ENCODE measurements around the gene CCL4L2. TPM values are rescaled to one million over a fixed set of nuclear protein-coding genes. Genes with fewer than 3 reads are reported as not detected.
"Not testable (repeated sequence)": the region's sequence is repeated elsewhere in the genome, so short reads cannot be mapped to it uniquely, and the experiment has no call there.

Gene CCL4L2
- total and polyA plus RNA-seq, 4 donors = 2.1 to 10.4 (median 4.9) TPM

GRCh38 chr17:36206486-36206821 lies 4.4 kb upstream of the CCL4L2 start:
- not testable (repeated sequence) for H3K4me1 ChIP-seq (ENCODE audit: control insufficient read depth, insufficient read depth, low read length); H3K9me3 ChIP-seq (ENCODE audit: control insufficient read depth, insufficient read depth, low read length); H3K27ac ChIP-seq (ENCODE audit: low read depth, low read length); H3K36me3 ChIP-seq (ENCODE audit: control insufficient read depth, insufficient read depth, low read length); H3K27me3 ChIP-seq (ENCODE audit: control insufficient read depth, insufficient read depth, low read length); H3K4me3 ChIP-seq (ENCODE audit: low read depth, low read length); DNase-seq (ENCODE audit: low read depth in 4 of 6, low spot score in 6 of 6)
- 67% methylated on average over 1 of the region's 1 CpG for WGBS (ENCODE audit: insufficient coverage)

DNA sequence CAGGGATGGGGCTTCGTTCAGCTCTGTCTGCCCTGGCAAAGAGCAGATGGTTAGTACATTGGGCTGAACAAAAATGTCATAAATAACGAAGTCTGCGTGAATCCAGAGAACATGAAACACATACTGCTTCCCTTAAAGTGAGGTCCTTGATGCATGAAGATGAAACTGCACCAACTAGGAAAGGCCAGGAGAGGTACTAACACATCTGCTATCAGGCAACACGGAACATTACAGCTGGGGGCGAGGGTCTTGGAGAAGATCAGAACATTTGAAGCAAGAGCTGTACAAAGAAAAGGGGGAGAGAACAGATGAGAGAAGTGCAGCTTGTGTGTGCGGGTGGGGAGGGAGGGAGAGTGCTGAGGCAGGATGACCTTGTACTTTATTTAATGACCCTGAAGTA lies 3.5 kb upstream of the CCL4L2 start:
- not testable (repeated sequence) for H3K9me3 ChIP-seq (ENCODE audit: control insufficient read depth, insufficient read depth, low read length); H3K27me3 ChIP-seq (ENCODE audit: control insufficient read depth, insufficient read depth, low read length); H3K36me3 ChIP-seq (ENCODE audit: control insufficient read depth, insufficient read depth, low read length); H3K27ac ChIP-seq (ENCODE audit: low read depth, low read length); H3K4me1 ChIP-seq (ENCODE audit: control insufficient read depth, insufficient read depth, low read length); DNase-seq (ENCODE audit: low read depth in 4 of 6, low spot score in 6 of 6); H3K4me3 ChIP-seq (ENCODE audit: low read depth, low read length)
- 85% methylated on average over 6 of the region's 6 CpGs for WGBS (ENCODE audit: insufficient coverage)

DNA sequence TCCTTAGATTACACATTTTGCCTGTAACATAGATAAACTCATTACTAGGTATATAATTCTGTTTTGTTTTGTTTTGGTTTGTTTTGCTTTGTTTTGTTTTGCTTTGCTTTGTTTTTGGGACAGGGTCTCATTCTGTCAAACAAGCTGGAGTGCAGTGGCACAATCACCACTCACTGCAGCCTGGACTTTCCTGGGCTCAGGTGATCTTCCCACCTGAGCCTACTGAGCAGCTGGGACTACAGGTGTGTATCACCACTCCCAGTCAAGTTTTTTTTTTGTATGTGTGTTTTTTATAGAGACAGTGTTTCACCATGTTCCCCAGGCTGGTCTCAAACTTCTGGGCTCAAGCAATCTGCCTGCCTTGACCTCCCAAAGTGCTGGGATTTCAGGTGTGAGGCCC lies 1.3 kb upstream of the CCL4L2 start:
- Histone ChIP-seq H3K4me3 (ENCODE audit: low read depth, low read length) (no peak overlapping the region), H3K27ac (ENCODE audit: low read depth, low read length) (no peak overlapping the region), H3K36me3 (ENCODE audit: control insufficient read depth, insufficient read depth, low read length) (no peaks in the 10 kb centered on the region), H3K4me1 (ENCODE audit: control insufficient read depth, insufficient read depth, low read length) (no peaks in the 10 kb centered on the region), H3K9me3 (ENCODE audit: control insufficient read depth, insufficient read depth, low read length) (no peaks in the 10 kb centered on the region), H3K27me3 (ENCODE audit: control insufficient read depth, insufficient read depth, low read length) (no peaks in the 10 kb centered on the region)
- DNase-seq (ENCODE audit: low read depth in 4 of 6, low spot score in 6 of 6) = no peak

DNA sequence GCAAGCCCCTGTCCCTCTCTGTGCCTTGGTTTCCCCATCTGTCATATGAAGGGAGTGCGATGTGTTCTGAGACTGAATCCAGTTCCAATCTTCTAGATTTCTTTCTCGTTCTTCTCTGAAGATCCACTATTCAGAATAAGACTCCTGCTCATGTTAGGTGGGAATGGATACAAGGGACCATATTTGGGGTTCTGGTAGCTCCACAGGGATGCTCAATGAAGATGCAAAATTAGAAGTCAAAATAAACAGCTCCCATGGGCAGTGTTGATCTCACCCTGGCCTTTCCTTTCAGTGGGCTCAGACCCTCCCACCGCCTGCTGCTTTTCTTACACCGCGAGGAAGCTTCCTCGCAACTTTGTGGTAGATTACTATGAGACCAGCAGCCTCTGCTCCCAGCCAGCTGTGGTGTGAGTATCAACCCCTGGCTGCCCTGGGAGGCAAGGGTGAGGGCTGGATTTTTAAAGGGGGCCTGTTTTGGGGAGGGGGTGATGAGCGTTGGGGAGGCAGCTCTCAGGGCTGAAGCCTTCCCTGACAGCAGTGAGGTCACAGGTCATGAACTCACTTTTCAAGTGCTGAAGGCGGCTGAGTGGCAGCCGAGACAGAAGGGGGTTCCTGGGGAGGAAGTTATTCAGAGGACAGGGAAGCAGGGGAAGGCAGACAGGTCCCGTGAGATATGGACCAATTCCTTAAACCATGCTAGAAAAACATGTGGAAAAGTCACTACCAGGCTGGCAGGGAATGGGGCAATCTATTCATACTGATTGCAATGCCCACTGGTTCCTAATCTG lies 815 bp downstream of the CCL4L2 start:
- WGBS (ENCODE audit: insufficient coverage) = 35% methylated on average over 4 of the region's 10 CpGs
- not testable (repeated sequence) for H3K4me3 ChIP-seq (ENCODE audit: low read depth, low read length); H3K9me3 ChIP-seq (ENCODE audit: control insufficient read depth, insufficient read depth, low read length); H3K36me3 ChIP-seq (ENCODE audit: control insufficient read depth, insufficient read depth, low read length); DNase-seq (ENCODE audit: low read depth in 4 of 6, low spot score in 6 of 6); H3K4me1 ChIP-seq (ENCODE audit: control insufficient read depth, insufficient read depth, low read length); H3K27me3 ChIP-seq (ENCODE audit: control insufficient read depth, insufficient read depth, low read length); H3K27ac ChIP-seq (ENCODE audit: low read depth, low read length)

- H3K27me3 ChIP-seq (ENCODE audit: control insufficient read depth, insufficient read depth, low read length) = no peaks in the 10 kb centered on the region
- H3K4me3 ChIP-seq (ENCODE audit: low read depth, low read length) = no peak overlapping the region
- no peak for DNase-seq (ENCODE audit: low read depth in 4 of 6, low spot score in 6 of 6)
- H3K9me3 ChIP-seq (ENCODE audit: control insufficient read depth, insufficient read depth, low read length) = no peaks in the 10 kb centered on the region
- no peaks in the 10 kb centered on the region for H3K4me1 ChIP-seq (ENCODE audit: control insufficient read depth, insufficient read depth, low read length)
- 69% methylated on average over 4 of the region's 4 CpGs for WGBS (ENCODE audit: insufficient coverage)
- H3K36me3 ChIP-seq (ENCODE audit: control insufficient read depth, insufficient read depth, low read length) = no peaks in the 10 kb centered on the region
- no peak overlapping the region for H3K27ac ChIP-seq (ENCODE audit: low read depth, low read length)
These were observed 1.4 kb downstream of the CCL4L2 start for GRCh38 chr17:36212272-36212605.

- H3K27ac ChIP-seq (ENCODE audit: low read depth, low read length) = no peak overlapping the region
- no peaks in the 10 kb centered on the region for H3K27me3 ChIP-seq (ENCODE audit: control insufficient read depth, insufficient read depth, low read length)
- H3K9me3 ChIP-seq (ENCODE audit: control insufficient read depth, insufficient read depth, low read length) = no peaks in the 10 kb centered on the region
- no CpG with 5 or more reads among the region's 3 CpGs for WGBS (ENCODE audit: insufficient coverage)
- no peaks in the 10 kb centered on the region for H3K36me3 ChIP-seq (ENCODE audit: control insufficient read depth, insufficient read depth, low read length)
- no peak overlapping the region for H3K4me3 ChIP-seq (ENCODE audit: low read depth, low read length)
- no peak for DNase-seq (ENCODE audit: low read depth in 4 of 6, low spot score in 6 of 6)
- no peaks in the 10 kb centered on the region for H3K4me1 ChIP-seq (ENCODE audit: control insufficient read depth, insufficient read depth, low read length)
These were observed 2.1 kb downstream of the CCL4L2 start for GRCh38 chr17:36212966-36213365.

GRCh38 chr17:36213695-36214094 lies 2.8 kb downstream of the CCL4L2 start:
- H3K4me1 ChIP-seq (ENCODE audit: control insufficient read depth, insufficient read depth, low read length) = no peaks in the 10 kb centered on the region
- no peak overlapping the region for H3K27ac ChIP-seq (ENCODE audit: low read depth, low read length)
- no peaks in the 10 kb centered on the region for H3K9me3 ChIP-seq (ENCODE audit: control insufficient read depth, insufficient read depth, low read length)
- H3K36me3 ChIP-seq (ENCODE audit: control insufficient read depth, insufficient read depth, low read length) = no peaks in the 10 kb centered on the region
- H3K4me3 ChIP-seq (ENCODE audit: low read depth, low read length) = no peak overlapping the region
- no peaks in the 10 kb centered on the region for H3K27me3 ChIP-seq (ENCODE audit: control insufficient read depth, insufficient read depth, low read length)
- DNase-seq (ENCODE audit: low read depth in 4 of 6, low spot score in 6 of 6) = no peak
- 80% methylated on average over 3 of the region's 3 CpGs for WGBS (ENCODE audit: insufficient coverage)

DNA sequence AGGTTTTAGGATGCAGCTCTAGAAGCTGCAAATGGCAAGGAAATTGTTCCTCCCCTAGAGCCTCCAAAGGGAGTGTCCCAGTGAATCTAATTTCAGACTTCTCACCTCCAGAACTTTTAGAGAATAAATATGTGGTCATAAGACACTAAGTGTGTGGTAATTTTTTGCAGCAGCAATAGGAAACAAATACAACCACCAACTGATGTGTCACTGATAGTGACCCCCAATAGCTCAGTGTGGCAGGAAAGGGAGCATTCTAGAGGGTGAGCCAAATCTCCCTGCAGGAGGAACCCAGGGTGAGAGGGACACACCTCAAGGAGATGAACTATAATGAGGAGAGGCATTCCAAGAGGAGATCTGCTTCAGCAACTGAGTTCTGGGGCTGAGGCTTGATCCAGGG lies 4.1 kb downstream of the CCL4L2 start:
- Histone ChIP-seq H3K4me3 (ENCODE audit: low read depth, low read length) (no peak overlapping the region), H3K36me3 (ENCODE audit: control insufficient read depth, insufficient read depth, low read length) (no peaks in the 10 kb centered on the region), H3K4me1 (ENCODE audit: control insufficient read depth, insufficient read depth, low read length) (no peaks in the 10 kb centered on the region), H3K27ac (ENCODE audit: low read depth, low read length) (no peak overlapping the region), H3K9me3 (ENCODE audit: control insufficient read depth, insufficient read depth, low read length) (no peaks in the 10 kb centered on the region), H3K27me3 (ENCODE audit: control insufficient read depth, insufficient read depth, low read length) (no peaks in the 10 kb centered on the region)
- no peak for DNase-seq (ENCODE audit: low read depth in 4 of 6, low spot score in 6 of 6)

- not testable (repeated sequence) for H3K27ac ChIP-seq (ENCODE audit: low read depth, low read length); H3K27me3 ChIP-seq (ENCODE audit: control insufficient read depth, insufficient read depth, low read length); H3K36me3 ChIP-seq (ENCODE audit: control insufficient read depth, insufficient read depth, low read length); H3K4me1 ChIP-seq (ENCODE audit: control insufficient read depth, insufficient read depth, low read length); H3K9me3 ChIP-seq (ENCODE audit: control insufficient read depth, insufficient read depth, low read length); H3K4me3 ChIP-seq (ENCODE audit: low read depth, low read length); DNase-seq (ENCODE audit: low read depth in 4 of 6, low spot score in 6 of 6)
- WGBS (ENCODE audit: insufficient coverage) = 77% methylated on average over 6 of the region's 7 CpGs
These were observed 4.8 kb downstream of the CCL4L2 start for GRCh38 chr17:36215406-36216308.

DNA sequence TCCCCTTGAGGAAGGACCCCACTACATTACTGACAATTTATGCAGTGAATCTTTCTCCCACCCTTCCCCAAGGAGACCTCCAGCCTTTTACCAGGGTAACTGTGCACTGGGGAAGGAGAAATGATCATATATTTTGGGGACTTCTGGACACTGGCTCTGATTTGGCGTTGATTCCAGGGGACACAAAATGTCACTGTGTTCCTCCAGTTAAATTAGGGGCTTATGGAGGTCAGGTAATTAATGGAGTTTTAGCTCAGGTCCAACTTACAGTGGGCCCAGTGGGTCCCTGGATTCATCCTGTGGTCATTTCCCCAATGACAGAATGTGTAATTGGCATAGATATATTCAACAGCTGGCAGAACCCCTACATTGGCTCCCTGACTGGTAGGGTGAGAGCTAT lies 8.7 kb downstream of the CCL4L2 start:
- 100% methylated on average over 1 of the region's 1 CpG for WGBS (ENCODE audit: insufficient coverage)
- H3K27ac ChIP-seq (ENCODE audit: low read depth, low read length); H3K4me3 ChIP-seq (ENCODE audit: low read depth, low read length); H3K36me3 ChIP-seq (ENCODE audit: control insufficient read depth, insufficient read depth, low read length); H3K4me1 ChIP-seq (ENCODE audit: control insufficient read depth, insufficient read depth, low read length); DNase-seq (ENCODE audit: low read depth in 4 of 6, low spot score in 6 of 6); H3K27me3 ChIP-seq (ENCODE audit: control insufficient read depth, insufficient read depth, low read length); H3K9me3 ChIP-seq (ENCODE audit: control insufficient read depth, insufficient read depth, low read length): not testable (repeated sequence)
